ENCODE results near the gene PIAS1. TPM values are rescaled to one million over a fixed set of nuclear protein-coding genes. Genes with fewer than 3 reads are reported as not detected.
A peak's percentile ranks its signal among the peaks of the same experiment; 100 is the strongest.

PIAS1 gene
- polyA plus RNA-seq, 2 of the 4 experiments (the other 2 are of a cell fraction), result 23.2 to 49.5 TPM

GRCh38 chr15:68025835-68026424, 28.2 kb upstream of the PIAS1 start:
- peaks cover 11% of the 10 kb centered on the region; the same call in 2 of the 3 replicates for H3K4me1 ChIP-seq
- DNase-seq (ENCODE audit: low read depth in 1 of 2, low spot score in 1 of 2) (peak in 1 of 2 experiments; percentile 44), FAIRE-seq (no peak), ATAC-seq (peak in 1 of 2 experiments; percentile 63; a peak in 3 of 6 replicates)
- WGBS (ENCODE audit: missing lambda C conversion rate), result 61% methylated on average over 6 of the region's 6 CpGs
- no peak for TF ChIP-seq HOXA7 (CRISPR knock-in tag; IDR thresholded peaks at IDR 0.05)
- TF ChIP-seq GATA3 (IDR thresholded peaks at IDR 0.05; ENCODE audit: borderline replicate concordance), result no peak
- TF ChIP-seq RNF2 (IDR thresholded peaks at IDR 0.05; ENCODE audit: borderline replicate concordance, low read depth), result no peak
- no peak for TF ChIP-seq TFCP2L1 (CRISPR knock-in tag; IDR thresholded peaks at IDR 0.05)
- TF ChIP-seq NR3C1 (IDR thresholded peaks at IDR 0.05), result no peak
- no peak for TF ChIP-seq POLR2A (IDR thresholded peaks at IDR 0.05; ENCODE audit: low read length)
- no peak for TF ChIP-seq FOSL2 (IDR thresholded peaks at IDR 0.05)
- TF ChIP-seq FOSL2 (CRISPR knock-in tag; IDR thresholded peaks at IDR 0.05), result no peak
- TF ChIP-seq ZC3H11A (IDR thresholded peaks at IDR 0.05), result no peak
- TF ChIP-seq EP300 (IDR thresholded peaks at IDR 0.05), result no peak
- TF ChIP-seq ATOH8 (CRISPR knock-in tag; IDR thresholded peaks at IDR 0.05; ENCODE audit: low read depth), result no peak
- no peak for TF ChIP-seq CTCF (IDR thresholded peaks at IDR 0.05)
- TF ChIP-seq NFE2L2 (conservative IDR thresholded peaks at IDR 0.05; ENCODE audit: low read length), result no peak
- H3K4me3 ChIP-seq, result no peak overlapping the region
- peak overlapping the region in 1 of 2 experiments; percentile 6; a peak in 1 of 6 replicates for H3K27ac ChIP-seq
- CTCF ChIA-PET, result interaction anchor here (1.1 kb wide), 1 partner anchor 25 kb away, joined by 3 read pairs; no protein-coding TSS in a partner anchor
- POLR2A ChIA-PET, result no interaction called here
- H3K4me2 ChIP-seq, result peak overlapping the region; percentile 29; the same call in 2 of the 3 replicates
- H3K9me3 ChIP-seq, result no peaks in the 10 kb centered on the region

GRCh38 chr15:68027388-68027787, 26.7 kb upstream of the PIAS1 start:
- Histone ChIP-seq H3K4me1 (peaks cover 11% of the 10 kb centered on the region; the same call in 2 of the 3 replicates), H3K4me2 (no peak overlapping the region), H3K27ac (no peak overlapping the region), H3K4me3 (no peak overlapping the region), H3K9me3 (no peaks in the 10 kb centered on the region)
- TF ChIP-seq CBX8 (IDR thresholded peaks at IDR 0.05), result no peak
- no peak for TF ChIP-seq FOSB (CRISPR knock-in tag; IDR thresholded peaks at IDR 0.05)
- TF ChIP-seq HEYL (CRISPR knock-in tag; IDR thresholded peaks at IDR 0.05), result no peak
- TF ChIP-seq BCL3 (IDR thresholded peaks at IDR 0.05), result no peak
- TF ChIP-seq ZNF302 (CRISPR knock-in tag; IDR thresholded peaks at IDR 0.05), result no peak
- no peak for TF ChIP-seq KDM1A (IDR thresholded peaks at IDR 0.05; ENCODE audit: low read depth)
- TF ChIP-seq FOXS1 (CRISPR knock-in tag; IDR thresholded peaks at IDR 0.05), result no peak
- TF ChIP-seq HMGXB4 (CRISPR knock-in tag; IDR thresholded peaks at IDR 0.05; ENCODE audit: borderline replicate concordance), result no peak
- no peak for TF ChIP-seq RCOR1 (IDR thresholded peaks at IDR 0.05; ENCODE audit: low read depth, low read length)
- no peak for TF ChIP-seq PBX3 (IDR thresholded peaks at IDR 0.05)
- TF ChIP-seq ZC3H11A (IDR thresholded peaks at IDR 0.05), result no peak
- TF ChIP-seq POLR2AphosphoS2 (conservative IDR thresholded peaks at IDR 0.05; ENCODE audit: low read length), result no peak
- DNase-seq (ENCODE audit: low read depth in 1 of 2, low spot score in 1 of 2), result no peak
- POLR2A ChIA-PET, result no interaction called here
- ATAC-seq, result no peak; a peak in 1 of 6 replicates
- no peak for FAIRE-seq
- 57% methylated on average over 9 of the region's 9 CpGs for WGBS (ENCODE audit: missing lambda C conversion rate)
- CTCF ChIA-PET, result interaction anchor here (1.1 to 1.4 kb wide), 4 partner anchors 8 to 164 kb away, joined by 3 to 5 read pairs (median 3); no protein-coding TSS in a partner anchor
